SU-DHL-6 (cell line): ENCODE data around the gene C1QC.

Experiments used
- EZH2phosphoT487 ChIP-seq: fragments of 200-600 bp; sonication (generic), shearing (Covaris generic); conservative IDR thresholded peaks from 2 replicates; pipeline ENCODE4 v1.6.1; 2018; ENCODE audit warnings: mild to moderate bottlenecking, antibody characterized with exemption, low read length, moderate library complexity, mixed read lengths
- TF ChIP-seq, protein P1 (sequence below): fragments of 200-600 bp; sonication (generic); IDR thresholded peaks from one replicate; pipeline ENCODE4 v1.5.1; 2017; ENCODE audit warnings: antibody characterized with exemption, mild to moderate bottlenecking, low read length, moderate library complexity; ENCODE audit not compliant: insufficient read depth, poor library complexity, severe bottlenecking

DNA sequence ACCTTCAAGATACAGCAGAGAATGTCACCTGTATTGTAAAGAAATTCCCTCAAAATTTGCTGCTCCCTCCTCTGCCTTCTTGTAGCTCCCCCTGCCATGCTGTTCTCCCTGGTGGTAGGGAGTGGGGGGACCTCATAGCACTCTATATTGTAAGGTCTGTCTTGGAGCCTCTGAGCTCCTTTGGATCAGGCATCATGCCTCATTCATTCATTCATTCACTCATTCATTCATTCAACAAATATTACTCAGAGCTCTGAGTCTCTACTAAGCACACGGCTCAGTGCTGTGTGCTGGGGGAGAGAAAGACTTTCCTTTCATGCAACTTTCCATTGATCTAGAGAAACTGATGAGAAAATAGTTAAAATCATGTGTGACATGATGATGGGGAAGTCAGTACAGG lies 40.1 kb downstream of the C1QC start:
- TF ChIP-seq, protein P1, sequence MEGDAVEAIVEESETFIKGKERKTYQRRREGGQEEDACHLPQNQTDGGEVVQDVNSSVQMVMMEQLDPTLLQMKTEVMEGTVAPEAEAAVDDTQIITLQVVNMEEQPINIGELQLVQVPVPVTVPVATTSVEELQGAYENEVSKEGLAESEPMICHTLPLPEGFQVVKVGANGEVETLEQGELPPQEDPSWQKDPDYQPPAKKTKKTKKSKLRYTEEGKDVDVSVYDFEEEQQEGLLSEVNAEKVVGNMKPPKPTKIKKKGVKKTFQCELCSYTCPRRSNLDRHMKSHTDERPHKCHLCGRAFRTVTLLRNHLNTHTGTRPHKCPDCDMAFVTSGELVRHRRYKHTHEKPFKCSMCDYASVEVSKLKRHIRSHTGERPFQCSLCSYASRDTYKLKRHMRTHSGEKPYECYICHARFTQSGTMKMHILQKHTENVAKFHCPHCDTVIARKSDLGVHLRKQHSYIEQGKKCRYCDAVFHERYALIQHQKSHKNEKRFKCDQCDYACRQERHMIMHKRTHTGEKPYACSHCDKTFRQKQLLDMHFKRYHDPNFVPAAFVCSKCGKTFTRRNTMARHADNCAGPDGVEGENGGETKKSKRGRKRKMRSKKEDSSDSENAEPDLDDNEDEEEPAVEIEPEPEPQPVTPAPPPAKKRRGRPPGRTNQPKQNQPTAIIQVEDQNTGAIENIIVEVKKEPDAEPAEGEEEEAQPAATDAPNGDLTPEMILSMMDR = no peak
- no peak for TF ChIP-seq EZH2phosphoT487
